ENCODE measurements around the gene NEUROD2.

DNA sequence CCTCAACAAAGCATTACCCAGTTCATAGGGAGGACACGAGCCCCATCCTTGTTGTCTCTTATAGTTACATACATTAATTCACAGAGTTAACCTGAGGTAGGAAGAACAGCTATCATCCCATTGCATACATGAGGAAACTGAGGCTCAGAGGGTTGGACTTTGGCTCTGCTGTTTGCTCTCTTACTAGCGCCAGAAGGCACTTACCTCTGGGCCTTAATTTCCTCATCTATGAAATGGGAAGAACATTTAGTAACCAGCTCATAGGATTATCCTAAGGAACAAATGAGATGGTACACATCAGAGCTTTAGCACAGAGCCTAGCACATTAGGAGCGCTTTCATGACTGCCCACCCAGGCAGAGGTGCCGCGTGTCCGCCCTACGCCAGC lies 27.6 kb downstream of the NEUROD2 start:
- TF ChIP-seq, protein P1, sequence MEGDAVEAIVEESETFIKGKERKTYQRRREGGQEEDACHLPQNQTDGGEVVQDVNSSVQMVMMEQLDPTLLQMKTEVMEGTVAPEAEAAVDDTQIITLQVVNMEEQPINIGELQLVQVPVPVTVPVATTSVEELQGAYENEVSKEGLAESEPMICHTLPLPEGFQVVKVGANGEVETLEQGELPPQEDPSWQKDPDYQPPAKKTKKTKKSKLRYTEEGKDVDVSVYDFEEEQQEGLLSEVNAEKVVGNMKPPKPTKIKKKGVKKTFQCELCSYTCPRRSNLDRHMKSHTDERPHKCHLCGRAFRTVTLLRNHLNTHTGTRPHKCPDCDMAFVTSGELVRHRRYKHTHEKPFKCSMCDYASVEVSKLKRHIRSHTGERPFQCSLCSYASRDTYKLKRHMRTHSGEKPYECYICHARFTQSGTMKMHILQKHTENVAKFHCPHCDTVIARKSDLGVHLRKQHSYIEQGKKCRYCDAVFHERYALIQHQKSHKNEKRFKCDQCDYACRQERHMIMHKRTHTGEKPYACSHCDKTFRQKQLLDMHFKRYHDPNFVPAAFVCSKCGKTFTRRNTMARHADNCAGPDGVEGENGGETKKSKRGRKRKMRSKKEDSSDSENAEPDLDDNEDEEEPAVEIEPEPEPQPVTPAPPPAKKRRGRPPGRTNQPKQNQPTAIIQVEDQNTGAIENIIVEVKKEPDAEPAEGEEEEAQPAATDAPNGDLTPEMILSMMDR (conservative IDR thresholded peaks at IDR 0.05; ENCODE audit: low read depth in 2 of 2): no peak
- TF ChIP-seq EZH2 (IDR thresholded peaks at IDR 0.05; ENCODE audit: low read depth, unreplicated experiment): no peak
- no peak for TF ChIP-seq EZH2phosphoT487 (IDR thresholded peaks at IDR 0.05; ENCODE audit: unreplicated experiment)
- TF ChIP-seq, protein P2, sequence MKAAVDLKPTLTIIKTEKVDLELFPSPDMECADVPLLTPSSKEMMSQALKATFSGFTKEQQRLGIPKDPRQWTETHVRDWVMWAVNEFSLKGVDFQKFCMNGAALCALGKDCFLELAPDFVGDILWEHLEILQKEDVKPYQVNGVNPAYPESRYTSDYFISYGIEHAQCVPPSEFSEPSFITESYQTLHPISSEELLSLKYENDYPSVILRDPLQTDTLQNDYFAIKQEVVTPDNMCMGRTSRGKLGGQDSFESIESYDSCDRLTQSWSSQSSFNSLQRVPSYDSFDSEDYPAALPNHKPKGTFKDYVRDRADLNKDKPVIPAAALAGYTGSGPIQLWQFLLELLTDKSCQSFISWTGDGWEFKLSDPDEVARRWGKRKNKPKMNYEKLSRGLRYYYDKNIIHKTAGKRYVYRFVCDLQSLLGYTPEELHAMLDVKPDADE (IDR thresholded peaks at IDR 0.05): no peak
